ENCODE measurements around the gene SNRK. TPM values are rescaled to one million over a fixed set of nuclear protein-coding genes. Genes with fewer than 3 reads are reported as not detected.
A peak's percentile ranks its signal among the peaks of the same experiment; 100 is the strongest.
"Not testable (repeated sequence)": the region's sequence is repeated elsewhere in the genome, so short reads cannot be mapped to it uniquely, and the experiment has no call there.

The SNRK gene
- total RNA-seq, 6 donors from 2014 or later = 25.1 to 68.5 (median 45.3) TPM

DNA sequence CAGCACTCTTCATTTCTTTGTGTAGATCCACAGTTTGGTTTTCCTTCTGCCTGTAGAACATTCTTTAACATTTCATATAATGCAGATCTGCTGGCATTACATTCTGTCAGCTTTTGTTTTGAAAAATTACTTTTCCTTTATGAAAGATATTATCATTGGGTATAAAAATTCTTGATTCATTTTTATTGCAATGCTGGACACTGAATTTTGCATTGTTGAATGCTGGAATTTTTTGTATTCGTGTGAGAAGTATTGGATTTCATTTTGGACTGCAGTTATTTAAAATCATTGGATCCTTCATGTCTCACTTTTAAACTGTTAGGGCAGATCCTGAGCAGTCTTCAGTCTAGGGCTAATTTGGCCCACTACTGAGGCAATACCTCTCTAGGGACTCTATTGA is 67.1 kb downstream of the SNRK start:
- TF ChIP-seq EP300 (IDR thresholded peaks at IDR 0.05) (no peak), POLR2AphosphoS5 (IDR thresholded peaks at IDR 0.05) (no peak), POLR2A (IDR thresholded peaks at IDR 0.05) (no peak), CTCF (IDR thresholded peaks at IDR 0.05) (no peak)
- Histone ChIP-seq H3K4me1 (no peaks in the 10 kb centered on the region), H3K9me3 (peaks cover 0 to 31% (median 19%) of the 10 kb centered on the region in 4 donors), H3K4me3 (no peak overlapping the region), H3K27ac (no peak overlapping the region), H3K36me3 (peaks cover 0 to 28% (median 18%) of the 10 kb centered on the region in 4 donors), H3K27me3 (no peaks in the 10 kb centered on the region)
- no peak for DNase-seq
- ATAC-seq (ENCODE audit: low FRiP score in 2 of 2) = no peak
- 95 to 100% methylated on average over 1 of the region's 1 CpG for WGBS, 2 donors

DNA sequence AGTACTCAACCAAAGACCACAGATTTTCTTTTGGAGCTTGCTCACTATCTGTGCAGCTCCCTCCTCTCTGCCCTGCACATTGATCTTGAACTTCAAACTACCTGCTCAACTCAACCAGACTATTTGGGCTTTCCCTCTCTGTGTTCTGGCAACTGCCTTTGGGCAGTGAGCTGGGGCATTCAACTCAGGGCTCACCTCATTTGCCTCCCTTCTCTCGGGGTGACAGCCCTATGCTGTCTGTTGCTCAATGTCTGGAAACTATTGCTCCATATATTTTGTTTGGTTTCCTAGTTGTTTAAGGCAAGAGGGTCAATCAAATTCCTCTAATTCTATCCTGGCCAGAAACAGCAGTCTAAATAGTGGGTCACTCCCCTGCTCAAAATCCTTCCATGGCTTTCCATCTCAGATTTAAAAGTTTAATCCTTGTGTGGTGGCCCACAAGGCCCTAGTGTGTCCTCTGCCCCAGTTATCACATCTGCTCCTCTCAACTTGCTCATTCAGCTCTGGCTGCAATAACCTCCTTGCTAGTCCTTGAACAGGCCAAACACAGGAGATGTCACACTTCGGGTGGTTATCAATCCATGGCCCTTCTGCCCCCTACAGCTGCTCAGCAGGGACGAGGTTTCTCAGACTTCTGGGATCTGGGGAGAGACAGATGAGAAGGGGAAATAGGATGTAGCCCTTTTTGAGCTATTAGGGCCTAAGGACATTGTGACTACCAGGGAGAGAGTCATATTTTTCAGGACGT is 67.8 kb downstream of the SNRK start:
- Histone ChIP-seq H3K4me3 (no peak overlapping the region), H3K27ac (no peak overlapping the region), H3K27me3 (no peaks in the 10 kb centered on the region), H3K36me3 (peaks cover 0 to 21% (median 11%) of the 10 kb centered on the region in 4 donors), H3K9me3 (peaks cover 0 to 31% (median 19%) of the 10 kb centered on the region in 4 donors), H3K4me1 (no peaks in the 10 kb centered on the region)
- ATAC-seq (ENCODE audit: low FRiP score in 2 of 2) = no peak
- WGBS, 2 donors = 76 to 81% methylated on average over 4 of the region's 4 CpGs
- TF ChIP-seq POLR2AphosphoS5 (IDR thresholded peaks at IDR 0.05) = no peak
- DNase-seq = no peak

DNA sequence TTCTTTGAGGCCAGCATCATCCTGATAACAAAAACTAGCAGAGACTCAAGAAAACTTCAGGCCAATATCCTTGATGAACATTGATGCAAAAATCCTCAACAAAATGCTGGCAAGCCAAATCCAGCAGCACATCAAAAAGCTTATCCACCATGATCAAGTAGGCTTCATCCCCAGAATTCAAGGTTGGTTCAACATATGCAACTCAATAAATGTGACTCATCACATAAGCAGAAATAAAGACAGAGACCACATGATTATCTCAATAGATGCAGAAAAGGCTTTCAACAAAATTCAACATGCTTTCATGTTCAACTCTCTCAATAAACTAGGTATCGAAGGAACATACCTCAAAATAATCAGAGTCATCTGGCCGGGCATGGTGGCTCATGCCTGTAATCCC is 69.7 kb downstream of the SNRK start:
- DNase-seq; H3K27ac ChIP-seq; H3K27me3 ChIP-seq; H3K4me1 ChIP-seq; ATAC-seq (ENCODE audit: low FRiP score in 2 of 2); H3K36me3 ChIP-seq; H3K4me3 ChIP-seq: not testable (repeated sequence)
- peaks cover 0 to 31% (median 19%) of the 10 kb centered on the region in 4 donors for H3K9me3 ChIP-seq
- WGBS, 2 donors = 96 to 100% methylated on average over 2 of the region's 2 CpGs

GRCh38 chr3:43361077-43361476 is 74.7 kb downstream of the SNRK start:
- Histone ChIP-seq H3K27ac (no peak overlapping the region), H3K36me3 (peaks cover 0 to 10% (median 0%) of the 10 kb centered on the region in 4 donors), H3K9me3 (peaks cover 0 to 3% (median under 1%) of the 10 kb centered on the region in 4 donors), H3K4me3 (no peak overlapping the region), H3K4me1 (peaks cover 0 to 3% (median 0%) of the 10 kb centered on the region in 4 donors), H3K27me3 (no peaks in the 10 kb centered on the region)
- DNase-seq (no peak), ATAC-seq (ENCODE audit: low FRiP score in 2 of 2) (no peak)
- 93 to 100% methylated on average over 2 to 5 of the region's 5 CpGs for WGBS, 2 donors
- TF ChIP-seq CTCF (IDR thresholded peaks at IDR 0.05) = no peak
- no peak for TF ChIP-seq POLR2A (IDR thresholded peaks at IDR 0.05)
- TF ChIP-seq EP300 (IDR thresholded peaks at IDR 0.05) = no peak
- no peak for TF ChIP-seq POLR2AphosphoS5 (IDR thresholded peaks at IDR 0.05)

- DNase-seq = no peak
- peak overlapping the region in 1 of 4 donors; percentile 11 for H3K27ac ChIP-seq
- no peak for TF ChIP-seq CTCF (IDR thresholded peaks at IDR 0.05)
- TF ChIP-seq POLR2A (IDR thresholded peaks at IDR 0.05) = no peak
- TF ChIP-seq EP300 (IDR thresholded peaks at IDR 0.05) = no peak
- no peak for TF ChIP-seq POLR2AphosphoS5 (IDR thresholded peaks at IDR 0.05)
- H3K9me3 ChIP-seq = no peaks in the 10 kb centered on the region
- H3K27me3 ChIP-seq = no peaks in the 10 kb centered on the region
- peaks cover 0 to 10% (median 0%) of the 10 kb centered on the region in 4 donors for H3K36me3 ChIP-seq
- H3K4me3 ChIP-seq = no peak overlapping the region
- peaks cover 7 to 13% (median 8%) of the 10 kb centered on the region in 4 donors for H3K4me1 ChIP-seq
- 93 to 98% methylated on average over 3 to 4 of the region's 4 CpGs for WGBS, 2 donors
- ATAC-seq (ENCODE audit: low FRiP score in 2 of 2) = no peak
Measured at GRCh38 chr3:43362183-43362582, 75.8 kb downstream of the SNRK start.

DNA sequence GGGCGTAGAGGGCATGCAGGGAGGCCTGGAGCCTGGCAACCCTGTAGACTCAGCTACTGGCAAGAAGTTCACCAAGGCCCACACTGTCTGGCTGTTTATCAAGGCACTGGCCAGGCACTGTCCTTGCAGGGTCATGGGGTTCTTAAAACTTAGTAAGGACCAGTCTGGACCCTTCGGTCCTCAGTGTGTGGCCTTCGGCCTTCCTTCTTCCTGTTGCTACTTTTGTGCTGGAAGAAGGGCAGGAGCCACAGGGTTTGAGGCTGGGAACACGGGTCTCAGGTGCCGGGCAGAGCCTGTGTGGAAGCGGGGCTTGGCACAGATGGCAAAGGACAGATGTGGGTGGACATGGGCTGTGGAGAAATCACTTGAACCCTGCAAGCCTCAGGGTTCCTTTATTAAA is 76.6 kb downstream of the SNRK start:
- H3K27ac ChIP-seq = peak overlapping the region in 2 of 4 donors; percentile 11 to 27
- TF ChIP-seq EP300 (IDR thresholded peaks at IDR 0.05) (no peak), CTCF (IDR thresholded peaks at IDR 0.05) (no peak)
- H3K9me3 ChIP-seq = no peaks in the 10 kb centered on the region
- H3K4me1 ChIP-seq = peaks cover 7 to 15% (median 8%) of the 10 kb centered on the region in 4 donors
- ATAC-seq (ENCODE audit: low FRiP score in 2 of 2) (no peak), DNase-seq (no peak)
- no peak overlapping the region for H3K4me3 ChIP-seq
- H3K27me3 ChIP-seq = no peaks in the 10 kb centered on the region
- H3K36me3 ChIP-seq = peaks cover 0 to 10% (median 0%) of the 10 kb centered on the region in 4 donors
- 97 to 100% methylated on average over 3 to 6 of the region's 6 CpGs for WGBS, 2 donors
